ENCODE results near the gene EXOSC1. TPM values are rescaled to one million over a fixed set of nuclear protein-coding genes. Genes with fewer than 3 reads are reported as not detected.

Gene EXOSC1, protein sequence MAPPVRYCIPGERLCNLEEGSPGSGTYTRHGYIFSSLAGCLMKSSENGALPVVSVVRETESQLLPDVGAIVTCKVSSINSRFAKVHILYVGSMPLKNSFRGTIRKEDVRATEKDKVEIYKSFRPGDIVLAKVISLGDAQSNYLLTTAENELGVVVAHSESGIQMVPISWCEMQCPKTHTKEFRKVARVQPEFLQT
- 35.7 and 36.2 TPM in 2 replicates for total RNA-seq

DNA sequence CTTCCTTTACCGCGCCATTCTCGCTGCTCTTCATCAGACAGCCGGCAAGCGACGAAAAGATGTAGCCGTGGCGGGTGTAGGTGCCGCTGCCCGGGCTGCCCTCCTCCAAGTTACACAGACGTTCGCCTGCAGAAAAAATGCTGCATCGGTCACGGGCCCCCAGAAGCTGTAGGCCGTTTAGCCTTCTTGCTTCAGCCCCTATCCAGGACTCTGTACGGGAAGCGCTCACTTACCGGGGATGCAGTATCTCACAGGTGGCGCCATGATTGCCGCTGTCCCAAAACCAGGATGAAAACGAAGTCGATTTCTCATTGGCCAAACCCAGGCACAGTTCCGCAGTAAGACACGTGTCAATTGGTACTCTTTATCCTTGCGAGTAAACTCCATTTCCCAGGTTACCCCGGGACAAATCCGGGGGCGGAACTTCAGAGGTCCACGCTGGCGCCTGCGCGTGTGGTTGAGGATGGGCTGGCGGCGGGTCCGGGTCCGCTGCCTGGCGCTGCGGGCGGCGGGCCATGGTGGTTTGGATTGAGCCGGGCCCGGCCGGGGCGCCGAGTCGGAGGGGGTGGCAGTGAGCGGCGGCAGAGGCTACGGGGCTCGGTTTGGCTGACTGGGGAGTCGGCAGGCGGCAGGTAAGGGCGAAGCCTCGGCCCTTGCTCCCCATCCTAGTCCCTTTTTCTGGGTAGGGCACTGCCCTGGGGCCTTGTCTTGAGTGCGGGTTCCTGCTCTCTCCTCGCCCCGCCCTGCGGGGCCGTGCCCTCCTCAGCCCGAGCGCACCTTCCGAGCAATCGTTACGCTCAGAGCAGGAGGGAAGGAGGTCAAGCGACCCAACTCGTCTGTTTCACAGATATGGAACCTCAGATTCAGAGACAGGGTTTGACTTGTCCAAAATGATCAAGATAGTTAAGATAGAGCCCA lies at the start of gene EXOSC1, which contains the start of gene ZDHHC16:
Gene EXOSC1, minus strand, starts transcription at position 285 of the 918 bp plus-strand sequence. Its CDS starts 21 bp downstream, at position 264.
Gene ZDHHC16, plus strand, starts transcription at position 454 of the 918 bp plus-strand sequence. CDS start 5,501 bp downstream, outside the sequence.

DNA sequence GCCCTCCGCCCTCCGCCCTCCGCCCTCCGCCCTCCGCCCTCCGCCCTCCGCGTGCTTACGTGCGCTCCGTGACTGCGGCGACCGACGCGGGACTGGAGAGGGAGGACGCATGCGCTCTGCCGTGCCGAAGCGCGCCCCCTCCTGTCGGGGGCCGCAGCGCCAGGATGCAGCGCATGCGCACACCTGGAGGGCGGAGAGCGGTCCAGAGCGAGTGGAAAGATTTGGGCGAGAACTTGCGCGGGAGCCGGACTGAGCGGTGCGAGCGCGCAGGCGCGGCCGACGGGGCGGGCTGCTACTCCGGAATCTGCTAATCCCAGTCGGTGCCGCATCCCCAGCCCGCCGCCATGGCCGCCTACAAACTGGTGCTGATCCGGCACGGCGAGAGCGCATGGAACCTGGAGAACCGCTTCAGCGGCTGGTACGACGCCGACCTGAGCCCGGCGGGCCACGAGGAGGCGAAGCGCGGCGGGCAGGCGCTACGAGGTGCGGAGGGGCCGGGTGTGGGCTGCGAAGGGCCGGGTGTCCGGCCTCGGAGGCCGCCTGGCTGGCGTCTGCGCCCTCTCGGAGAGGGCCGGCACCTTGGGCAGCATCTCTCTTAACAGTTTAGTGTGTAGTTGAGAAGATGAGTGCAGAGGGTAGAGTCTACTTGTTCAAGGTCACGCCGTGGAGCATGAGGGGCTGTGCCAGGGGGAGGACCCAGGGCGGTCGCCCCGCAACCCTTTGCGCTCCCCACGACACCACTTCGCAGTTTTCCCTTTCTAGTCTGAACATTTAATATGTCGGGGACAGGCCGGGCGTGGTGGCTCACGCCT lies 19.6 kb downstream of the EXOSC1 start, which contains the start of gene PGAM1:
Gene PGAM1, plus strand, starts transcription at position 228 of the 812 bp plus-strand sequence. Its CDS starts 117 bp downstream, at position 345.

DNA sequence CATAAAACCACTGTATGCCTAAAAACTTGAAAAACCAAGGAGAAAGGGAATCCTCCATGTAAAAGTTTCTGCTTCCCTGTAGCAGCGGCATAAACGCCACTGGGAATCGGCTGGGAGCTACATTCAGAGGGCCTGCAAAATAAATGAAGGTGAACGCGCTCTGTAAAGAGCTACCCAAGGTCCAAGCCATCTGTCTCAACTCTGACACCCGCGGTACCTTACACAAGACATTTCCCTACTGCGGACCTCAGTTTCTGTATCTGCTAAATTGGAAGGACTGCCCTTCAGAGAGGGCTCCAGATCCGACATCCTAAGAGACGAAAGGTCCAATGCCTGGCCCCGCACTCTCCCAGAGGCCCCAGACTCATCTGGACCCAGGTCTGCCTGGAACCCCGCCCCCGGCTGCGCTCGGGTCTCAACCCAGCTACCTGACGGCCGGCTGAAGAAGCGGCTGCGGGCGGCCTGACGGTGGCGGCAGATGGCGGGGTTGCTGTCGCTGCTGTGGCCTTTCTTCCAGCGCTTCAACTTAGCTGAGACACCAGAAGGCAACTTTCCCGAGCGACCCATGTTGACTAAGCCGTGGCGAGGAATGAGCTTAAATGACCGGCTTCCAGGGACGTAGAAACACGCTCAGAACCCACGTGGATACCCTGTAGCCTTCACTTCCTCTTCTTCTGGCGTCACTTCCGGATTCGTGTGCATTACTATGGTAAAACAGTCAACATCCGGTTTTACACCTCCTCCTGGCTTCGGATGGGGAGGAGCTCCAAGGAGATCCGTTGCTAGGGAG lies 44.9 kb downstream of the EXOSC1 start, which contains the start of gene RRP12:
Gene RRP12, minus strand, starts transcription at position 676 of the 790 bp plus-strand sequence. Its CDS starts 109 bp downstream, at position 567.

Other genes with a start within 250 kb of the EXOSC1 start
- gene ARHGAP19, start 153.4 kb downstream of the EXOSC1 start, total RNA-seq, result 2.3 and 3.6 TPM in 2 replicates
- 2.7 and 5.5 TPM in 2 replicates for gene FRAT1, start 126.7 kb downstream of the EXOSC1 start, total RNA-seq
- 4.7 and 6.4 TPM in 2 replicates for gene FRAT2, start 111.3 kb downstream of the EXOSC1 start, total RNA-seq
- gene RRP12, start 44.7 kb downstream of the EXOSC1 start, total RNA-seq, result 5.3 and 11.1 TPM in 2 replicates
- gene PGAM1, start 19.8 kb downstream of the EXOSC1 start, total RNA-seq, result 316 and 578 TPM in 2 replicates
- 25.4 and 48.2 TPM in 2 replicates for gene ZDHHC16, start 169 bp upstream of the EXOSC1 start, total RNA-seq
- 75.6 and 88.4 TPM in 2 replicates for gene MMS19, start 52.4 kb upstream of the EXOSC1 start, total RNA-seq
- 37.8 and 52.3 TPM in 2 replicates for gene UBTD1, start 52.9 kb upstream of the EXOSC1 start, total RNA-seq
- 0.85 TPM in 1 of 2 replicates, not detected in the other for gene ANKRD2, start 126.8 kb upstream of the EXOSC1 start, total RNA-seq
- gene HOGA1, start 138.4 kb upstream of the EXOSC1 start, total RNA-seq, result 0.17 and 0.58 TPM in 2 replicates
- gene C10orf62, start 143.7 kb upstream of the EXOSC1 start, total RNA-seq, result not detected in 2 replicates
- 3.9 and 33.7 TPM in 2 replicates for gene MORN4, start 187.5 kb upstream of the EXOSC1 start, total RNA-seq
- gene PI4K2A, start 194.7 kb upstream of the EXOSC1 start, total RNA-seq, result 20.1 and 23.7 TPM in 2 replicates
- gene AVPI1, start 241.2 kb upstream of the EXOSC1 start, total RNA-seq, result 15.9 and 29.3 TPM in 2 replicates

Data from pericardium fibroblast (primary cell).